Measurements from ENCODE around the gene ICAM4. TPM values are rescaled to one million over a fixed set of nuclear protein-coding genes. Genes with fewer than 3 reads are reported as not detected.

The ICAM4 gene
- total RNA-seq, 1 donor from 2014 or later = 0.20 TPM

GRCh38 chr19:10284960-10285278 lies 1.8 kb upstream of the ICAM4 start:
- Histone ChIP-seq H3K27me3 (ENCODE audit: insufficient read depth, low read length) (peaks cover 14% of the 10 kb centered on the region), H4K20me1 (ENCODE audit: insufficient read depth, low read length) (no peaks in the 10 kb centered on the region), H3K4me2 (ENCODE audit: low read length) (no peak overlapping the region), H3K27ac (ENCODE audit: low read depth, low read length) (no peak overlapping the region), H2AFZ (ENCODE audit: low read depth, low read length) (no peak overlapping the region), H3K79me2 (ENCODE audit: insufficient read depth, low read length) (no peaks in the 10 kb centered on the region), H3K4me3 (ENCODE audit: insufficient read depth, low read depth, low read length) (no peak overlapping the region), H3K4me1 (ENCODE audit: insufficient read depth, low read length) (peaks cover 9% of the 10 kb centered on the region), H3K36me3 (ENCODE audit: insufficient read depth, low read length) (no peaks in the 10 kb centered on the region), H3K9me3 (ENCODE audit: insufficient read depth, low read depth, low read length) (no peaks in the 10 kb centered on the region), H3K9ac (ENCODE audit: low read length) (no peak overlapping the region)
- Mint-ChIP-seq H3K27ac (ENCODE audit: unreplicated experiment) (no peak overlapping the region), H3K4me3 (ENCODE audit: unreplicated experiment) (no peak overlapping the region), H3K27me3 (ENCODE audit: low read depth, unreplicated experiment) (peaks cover 49% of the 10 kb centered on the region), H3K4me1 (ENCODE audit: low read depth, unreplicated experiment) (peaks cover 5% of the 10 kb centered on the region), H3K9me3 (ENCODE audit: unreplicated experiment) (peaks cover 2% of the 10 kb centered on the region), H3K36me3 (ENCODE audit: low read depth, unreplicated experiment) (no peaks in the 10 kb centered on the region)
- no peak for TF ChIP-seq CTCF (IDR thresholded peaks at IDR 0.05; ENCODE audit: insufficient read depth, low read depth, low read length)
- no peak for TF ChIP-seq EZH2 (IDR thresholded peaks at IDR 0.05; ENCODE audit: insufficient read depth, low read length)
- FAIRE-seq (no peak), DNase-seq (ENCODE audit: low read depth) (no peak)

GRCh38 chr19:10285393-10285792 lies 1.4 kb upstream of the ICAM4 start:
- Mint-ChIP-seq H3K4me3 (ENCODE audit: unreplicated experiment) (no peak overlapping the region), H3K27me3 (ENCODE audit: low read depth, unreplicated experiment) (peaks cover 54% of the 10 kb centered on the region), H3K4me1 (ENCODE audit: low read depth, unreplicated experiment) (peaks cover 5% of the 10 kb centered on the region), H3K9me3 (ENCODE audit: unreplicated experiment) (peaks cover 6% of the 10 kb centered on the region), H3K27ac (ENCODE audit: unreplicated experiment) (no peak overlapping the region), H3K36me3 (ENCODE audit: low read depth, unreplicated experiment) (no peaks in the 10 kb centered on the region)
- Histone ChIP-seq H3K4me1 (ENCODE audit: insufficient read depth, low read length) (peaks cover 12% of the 10 kb centered on the region), H3K27ac (ENCODE audit: low read depth, low read length) (no peak overlapping the region), H3K4me2 (ENCODE audit: low read length) (no peak overlapping the region), H4K20me1 (ENCODE audit: insufficient read depth, low read length) (peaks cover 3% of the 10 kb centered on the region), H3K27me3 (ENCODE audit: insufficient read depth, low read length) (peaks cover 19% of the 10 kb centered on the region), H3K4me3 (ENCODE audit: insufficient read depth, low read depth, low read length) (no peak overlapping the region), H3K36me3 (ENCODE audit: insufficient read depth, low read length) (no peaks in the 10 kb centered on the region), H3K9me3 (ENCODE audit: insufficient read depth, low read depth, low read length) (no peaks in the 10 kb centered on the region), H2AFZ (ENCODE audit: low read depth, low read length) (no peak overlapping the region), H3K9ac (ENCODE audit: low read length) (no peak overlapping the region), H3K79me2 (ENCODE audit: insufficient read depth, low read length) (no peaks in the 10 kb centered on the region)
- DNase-seq (ENCODE audit: low read depth) (no peak), FAIRE-seq (no peak)
- no peak for TF ChIP-seq CTCF (IDR thresholded peaks at IDR 0.05; ENCODE audit: insufficient read depth, low read depth, low read length)
- TF ChIP-seq EZH2 (IDR thresholded peaks at IDR 0.05; ENCODE audit: insufficient read depth, low read length) = no peak

- Histone ChIP-seq H3K9ac (ENCODE audit: low read length) (no peak overlapping the region), H3K79me2 (ENCODE audit: insufficient read depth, low read length) (no peaks in the 10 kb centered on the region), H3K4me3 (ENCODE audit: insufficient read depth, low read depth, low read length) (peak overlapping the region; percentile 36), H2AFZ (ENCODE audit: low read depth, low read length) (peak overlapping the region; percentile 60), H3K36me3 (ENCODE audit: insufficient read depth, low read length) (no peaks in the 10 kb centered on the region), H4K20me1 (ENCODE audit: insufficient read depth, low read length) (peaks cover 16% of the 10 kb centered on the region), H3K9me3 (ENCODE audit: insufficient read depth, low read depth, low read length) (peaks cover 7% of the 10 kb centered on the region), H3K27ac (ENCODE audit: low read depth, low read length) (no peak overlapping the region), H3K4me2 (ENCODE audit: low read length) (peak overlapping the region; percentile 82), H3K4me1 (ENCODE audit: insufficient read depth, low read length) (peaks cover 32% of the 10 kb centered on the region), H3K27me3 (ENCODE audit: insufficient read depth, low read length) (peaks cover 51% of the 10 kb centered on the region)
- no peak overlapping the region for H3K27ac Mint-ChIP-seq (ENCODE audit: unreplicated experiment)
- H3K4me3 Mint-ChIP-seq (ENCODE audit: unreplicated experiment) = peak overlapping the region; percentile 20
- H3K27me3 Mint-ChIP-seq (ENCODE audit: low read depth, unreplicated experiment) = peaks cover 76% of the 10 kb centered on the region
- peaks cover 5% of the 10 kb centered on the region for H3K4me1 Mint-ChIP-seq (ENCODE audit: low read depth, unreplicated experiment)
- TF ChIP-seq EZH2 (IDR thresholded peaks at IDR 0.05; ENCODE audit: insufficient read depth, low read length) = no peak
- peaks cover 23% of the 10 kb centered on the region for H3K9me3 Mint-ChIP-seq (ENCODE audit: unreplicated experiment)
- peaks cover 2% of the 10 kb centered on the region for H3K36me3 Mint-ChIP-seq (ENCODE audit: low read depth, unreplicated experiment)
- no peak for FAIRE-seq
- DNase-seq (ENCODE audit: low read depth) = no peak
These were observed 2.0 kb downstream of the ICAM4 start for GRCh38 chr19:10288662-10289166.

Data from astrocyte (in vitro differentiated cells and primary cell).